ENCODE measurements around the gene WDPCP. TPM values are rescaled to one million over a fixed set of nuclear protein-coding genes. Genes with fewer than 3 reads are reported as not detected.

Gene WDPCP
- total RNA-seq, 2 donors from 2014 or later: 11.6 to 12.9 TPM

DNA sequence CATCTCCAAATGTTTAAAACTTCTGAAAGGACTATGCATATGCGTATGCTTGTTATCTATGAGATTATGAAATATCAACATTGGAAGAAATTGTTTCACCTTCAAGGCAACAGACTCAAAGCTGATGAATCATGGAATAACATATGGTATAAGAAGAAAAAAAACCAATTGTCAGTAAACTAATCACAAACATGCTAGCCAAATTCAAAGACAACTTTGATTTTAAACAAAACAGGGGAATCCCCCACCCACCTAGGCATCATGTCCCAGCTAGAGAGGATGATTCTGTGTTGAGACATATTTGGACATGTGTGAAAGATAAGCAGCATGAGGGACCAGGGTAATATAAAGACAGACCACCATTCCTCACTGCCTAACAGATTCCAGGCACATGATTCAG lies 147.7 kb downstream of the WDPCP start:
- Mint-ChIP-seq H3K4me1 (peaks cover 10% of the 10 kb centered on the region), H3K27ac (no peak overlapping the region), H3K36me3 (ENCODE audit: low read depth) (peaks cover 6% of the 10 kb centered on the region), H3K27me3 (no peaks in the 10 kb centered on the region), H3K4me3 (no peak overlapping the region)
- no peak for ATAC-seq
- no peaks in the 10 kb centered on the region for H3K9me3 ChIP-seq (ENCODE audit: control insufficient read depth, low read length, poor library complexity, severe bottlenecking)
- DNase-seq: no peak

GRCh38 chr2:63438181-63438580 lies 150.1 kb downstream of the WDPCP start:
- Mint-ChIP-seq H3K4me3 (no peak overlapping the region), H3K27ac (no peak overlapping the region), H3K36me3 (ENCODE audit: low read depth) (no peaks in the 10 kb centered on the region), H3K27me3 (no peaks in the 10 kb centered on the region), H3K4me1 (no peaks in the 10 kb centered on the region)
- DNase-seq: no peak
- H3K9me3 ChIP-seq (ENCODE audit: control insufficient read depth, low read length, poor library complexity, severe bottlenecking): no peaks in the 10 kb centered on the region
- no peak for ATAC-seq

DNA sequence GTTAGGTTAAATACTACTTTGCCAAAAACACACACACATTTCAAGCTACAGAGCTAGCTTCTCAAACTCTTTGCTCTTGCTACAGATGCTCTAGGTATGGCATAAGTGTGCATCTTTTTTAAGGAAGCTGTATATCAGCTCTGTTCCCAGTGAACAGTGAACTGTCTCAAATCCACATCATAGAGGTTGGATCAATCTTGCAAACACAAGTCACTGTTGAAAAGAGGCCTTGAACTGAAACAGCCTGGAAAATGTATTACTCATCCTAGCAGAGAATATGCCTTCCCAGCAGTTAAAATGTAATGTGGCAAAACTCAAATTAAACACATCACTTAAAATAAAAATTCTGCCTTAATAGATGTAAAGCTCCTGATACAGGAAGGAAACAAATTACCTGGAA lies 151.8 kb downstream of the WDPCP start:
- Mint-ChIP-seq H3K4me1 (no peaks in the 10 kb centered on the region), H3K36me3 (ENCODE audit: low read depth) (no peaks in the 10 kb centered on the region), H3K4me3 (no peak overlapping the region), H3K27ac (no peak overlapping the region), H3K27me3 (no peaks in the 10 kb centered on the region)
- DNase-seq: no peak
- no peak for ATAC-seq
- H3K9me3 ChIP-seq (ENCODE audit: control insufficient read depth, low read length, poor library complexity, severe bottlenecking): no peaks in the 10 kb centered on the region

DNA sequence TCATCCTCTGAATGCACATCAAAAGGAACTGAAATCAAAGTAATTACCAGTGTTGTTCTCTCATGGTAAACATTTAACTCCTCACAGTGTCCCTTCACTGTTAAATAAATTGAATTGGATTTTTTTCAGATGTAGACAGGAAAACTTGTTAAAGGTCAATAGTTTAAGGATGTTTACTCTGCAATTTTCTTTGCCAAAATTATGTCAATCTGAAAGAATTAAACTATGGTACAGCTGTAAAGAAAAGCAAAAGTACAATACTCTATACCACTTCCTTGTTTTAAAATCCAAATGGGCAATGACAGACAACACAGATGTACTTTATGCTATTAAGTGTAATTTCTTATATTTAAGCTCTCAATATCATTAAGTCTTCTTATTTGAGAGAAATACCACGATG lies 153.2 kb downstream of the WDPCP start:
- Mint-ChIP-seq H3K4me3 (no peak overlapping the region), H3K27me3 (no peaks in the 10 kb centered on the region), H3K4me1 (no peaks in the 10 kb centered on the region), H3K27ac (no peak overlapping the region), H3K36me3 (ENCODE audit: low read depth) (no peaks in the 10 kb centered on the region)
- ATAC-seq: no peak
- DNase-seq: no peak
- no peaks in the 10 kb centered on the region for H3K9me3 ChIP-seq (ENCODE audit: control insufficient read depth, low read length, poor library complexity, severe bottlenecking)

GRCh38 chr2:63434024-63435001 lies 154.0 kb downstream of the WDPCP start:
- Mint-ChIP-seq H3K4me1 (no peaks in the 10 kb centered on the region), H3K27me3 (no peaks in the 10 kb centered on the region), H3K36me3 (ENCODE audit: low read depth) (no peaks in the 10 kb centered on the region), H3K4me3 (no peak overlapping the region), H3K27ac (no peak overlapping the region)
- H3K9me3 ChIP-seq (ENCODE audit: control insufficient read depth, low read length, poor library complexity, severe bottlenecking): no peaks in the 10 kb centered on the region
- ATAC-seq: no peak
- DNase-seq: no peak

DNA sequence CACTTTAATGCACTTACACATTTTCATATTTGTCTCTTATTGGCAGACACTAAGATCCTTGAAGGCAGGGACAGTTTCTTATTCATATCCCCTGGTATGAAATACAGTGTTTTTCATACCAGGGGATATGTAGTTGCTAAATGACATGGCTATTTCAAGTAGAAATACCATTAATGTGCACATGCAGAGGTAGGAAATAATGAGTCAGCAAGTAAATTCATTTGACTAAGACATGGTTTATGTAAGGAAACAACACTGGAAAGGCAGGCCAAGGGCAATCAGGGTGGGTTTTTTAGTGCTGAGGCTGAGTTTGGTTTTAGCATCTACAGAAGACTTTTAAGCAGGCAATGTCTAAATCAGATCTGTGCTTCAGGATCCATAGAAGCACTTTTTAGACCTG lies 155.9 kb downstream of the WDPCP start:
- Mint-ChIP-seq H3K27ac (no peak overlapping the region), H3K4me1 (no peaks in the 10 kb centered on the region), H3K27me3 (no peaks in the 10 kb centered on the region), H3K36me3 (ENCODE audit: low read depth) (no peaks in the 10 kb centered on the region), H3K4me3 (no peak overlapping the region)
- DNase-seq (no peak), ATAC-seq (no peak)
- no peaks in the 10 kb centered on the region for H3K9me3 ChIP-seq (ENCODE audit: control insufficient read depth, low read length, poor library complexity, severe bottlenecking)

GRCh38 chr2:63425606-63426005 lies 162.7 kb downstream of the WDPCP start:
- H3K9me3 ChIP-seq (ENCODE audit: control insufficient read depth, low read length, poor library complexity, severe bottlenecking): no peaks in the 10 kb centered on the region
- Mint-ChIP-seq H3K27me3 (no peaks in the 10 kb centered on the region), H3K36me3 (ENCODE audit: low read depth) (peaks cover 3% of the 10 kb centered on the region), H3K27ac (no peak overlapping the region), H3K4me3 (no peak overlapping the region), H3K4me1 (peaks cover 6% of the 10 kb centered on the region)
- no peak for DNase-seq
- ATAC-seq: no peak

DNA sequence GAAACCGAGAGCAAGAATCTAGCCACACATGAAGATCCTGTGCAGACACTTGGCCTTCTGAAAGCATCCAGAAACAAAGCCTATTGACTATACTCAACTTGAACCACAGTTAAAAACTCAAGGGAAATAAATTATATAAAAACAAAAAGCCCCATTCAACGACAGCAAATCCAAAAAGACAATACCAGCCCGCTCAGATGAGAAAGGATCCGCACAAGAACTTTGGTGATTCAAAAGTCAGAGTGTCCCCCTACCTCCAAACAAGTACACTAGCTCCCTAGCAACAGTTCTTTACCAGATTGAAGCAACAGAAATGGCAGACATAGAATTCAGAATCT lies 163.2 kb downstream of the WDPCP start:
- H3K36me3 Mint-ChIP-seq (ENCODE audit: low read depth): peaks cover 3% of the 10 kb centered on the region
- DNase-seq (no peak), ATAC-seq (no peak)
- no peak overlapping the region for H3K27ac Mint-ChIP-seq
- H3K9me3 ChIP-seq (ENCODE audit: control insufficient read depth, low read length, poor library complexity, severe bottlenecking): no peaks in the 10 kb centered on the region
- H3K27me3 Mint-ChIP-seq: no peaks in the 10 kb centered on the region
- peaks cover 6% of the 10 kb centered on the region for H3K4me1 Mint-ChIP-seq
- H3K4me3 Mint-ChIP-seq: no peak overlapping the region

DNA sequence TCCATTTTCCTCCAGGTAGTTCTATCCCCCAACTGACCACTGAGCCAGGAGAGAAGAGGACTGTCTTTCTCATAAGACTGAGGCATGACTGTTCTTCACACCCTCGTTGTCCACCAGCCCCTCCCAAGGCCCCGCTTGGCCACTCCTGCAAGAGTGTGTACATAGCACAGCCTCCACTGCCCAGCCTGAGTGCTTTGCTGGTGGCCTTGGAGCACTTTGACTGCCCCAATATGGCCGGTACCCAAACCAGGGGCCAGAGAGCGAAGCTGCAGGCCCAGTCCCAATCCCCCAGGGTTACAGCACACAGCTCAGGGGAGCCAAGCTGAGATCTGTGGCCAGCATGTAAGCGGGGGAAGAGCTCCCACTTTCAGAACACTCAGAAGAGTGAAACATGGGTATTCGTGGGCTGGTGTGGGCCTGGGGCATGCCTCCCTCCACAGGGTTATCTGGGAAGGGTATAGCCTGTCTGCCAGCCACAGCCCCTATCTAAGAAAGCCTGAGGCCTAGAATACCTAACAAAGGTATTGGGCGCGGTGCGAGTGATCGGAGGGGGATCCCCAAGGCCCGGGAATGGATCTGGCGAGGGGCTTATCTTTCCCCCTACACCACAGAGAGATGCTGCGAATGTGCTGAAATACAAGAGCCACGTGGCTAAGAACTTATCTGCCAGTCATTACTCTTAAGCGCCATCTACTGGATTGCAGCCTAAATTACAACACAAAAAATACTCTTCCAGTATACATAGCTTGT lies 163.8 kb downstream of the WDPCP start:
- DNase-seq (peak in 1 of 3 donors; percentile 4), ATAC-seq (peak; percentile 68)

DNA sequence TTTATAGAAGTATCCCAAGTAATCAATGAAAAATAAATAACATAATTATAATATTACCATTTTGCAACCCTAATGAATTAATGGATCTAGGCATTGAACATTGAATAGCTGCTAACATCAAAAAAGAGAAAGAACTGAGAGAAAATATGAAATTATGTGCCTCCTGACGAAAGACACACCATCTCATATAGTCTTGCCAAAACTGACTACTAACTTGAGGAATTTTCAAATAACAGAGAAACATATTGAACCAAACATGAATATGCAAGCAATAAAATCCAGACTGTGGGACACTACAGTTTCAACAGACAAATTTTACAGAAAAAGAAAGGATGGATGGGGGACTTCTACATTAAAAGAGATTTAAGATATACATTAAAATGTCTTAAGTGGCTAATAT lies 165.7 kb downstream of the WDPCP start:
- no peak overlapping the region for H3K27ac Mint-ChIP-seq
- H3K36me3 Mint-ChIP-seq (ENCODE audit: low read depth): peaks cover 6% of the 10 kb centered on the region
- ATAC-seq (no peak), DNase-seq (no peak)
- H3K27me3 Mint-ChIP-seq: no peaks in the 10 kb centered on the region
- no peak overlapping the region for H3K4me3 Mint-ChIP-seq
- no peaks in the 10 kb centered on the region for H3K9me3 ChIP-seq (ENCODE audit: control insufficient read depth, low read length, poor library complexity, severe bottlenecking)
- peaks cover 6% of the 10 kb centered on the region for H3K4me1 Mint-ChIP-seq

More for the DNA sequence above, 163.8 kb downstream of the WDPCP start:
- Mint-ChIP-seq H3K27ac (no peak overlapping the region), H3K36me3 (ENCODE audit: low read depth) (peaks cover 3% of the 10 kb centered on the region), H3K4me1 (peaks cover 6% of the 10 kb centered on the region), H3K27me3 (no peaks in the 10 kb centered on the region), H3K4me3 (no peak overlapping the region)
- H3K9me3 ChIP-seq (ENCODE audit: control insufficient read depth, low read length, poor library complexity, severe bottlenecking): no peaks in the 10 kb centered on the region

DNA sequence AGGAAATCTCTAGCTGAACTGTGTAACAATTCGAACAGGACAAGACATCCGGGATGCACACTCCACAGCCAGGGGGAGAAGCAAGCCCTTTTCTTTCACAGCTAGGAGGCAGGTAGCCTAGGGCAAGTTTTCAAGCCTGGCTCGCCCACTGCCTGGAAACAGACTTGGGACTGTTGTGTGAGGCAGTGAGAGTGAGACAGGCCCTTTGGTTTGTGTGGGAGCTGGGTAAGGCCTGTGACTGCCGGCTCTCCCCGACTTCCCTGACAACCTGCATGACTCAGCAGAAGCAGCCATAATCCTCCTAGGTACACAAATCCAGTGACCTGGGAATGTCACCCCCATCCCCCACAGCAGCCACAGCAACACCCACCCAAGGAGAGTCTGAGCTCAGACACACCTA lies 179.7 kb downstream of the WDPCP start:
- Mint-ChIP-seq H3K4me3 (no peak overlapping the region), H3K27me3 (no peaks in the 10 kb centered on the region), H3K4me1 (no peaks in the 10 kb centered on the region), H3K27ac (no peak overlapping the region), H3K36me3 (ENCODE audit: low read depth) (no peaks in the 10 kb centered on the region)
- H3K9me3 ChIP-seq (ENCODE audit: control insufficient read depth, low read length, poor library complexity, severe bottlenecking): no peaks in the 10 kb centered on the region
- ATAC-seq (no peak), DNase-seq (no peak)

GRCh38 chr2:63406641-63407040 lies 181.6 kb downstream of the WDPCP start:
- H3K27me3 Mint-ChIP-seq: no peaks in the 10 kb centered on the region
- no peaks in the 10 kb centered on the region for H3K9me3 ChIP-seq (ENCODE audit: control insufficient read depth, low read length, poor library complexity, severe bottlenecking)
- no peak overlapping the region for H3K4me3 Mint-ChIP-seq
- H3K27ac Mint-ChIP-seq: no peak overlapping the region
- DNase-seq (no peak), ATAC-seq (no peak)
- H3K4me1 Mint-ChIP-seq: no peaks in the 10 kb centered on the region
- peaks cover 8% of the 10 kb centered on the region for H3K36me3 Mint-ChIP-seq (ENCODE audit: low read depth)

DNA sequence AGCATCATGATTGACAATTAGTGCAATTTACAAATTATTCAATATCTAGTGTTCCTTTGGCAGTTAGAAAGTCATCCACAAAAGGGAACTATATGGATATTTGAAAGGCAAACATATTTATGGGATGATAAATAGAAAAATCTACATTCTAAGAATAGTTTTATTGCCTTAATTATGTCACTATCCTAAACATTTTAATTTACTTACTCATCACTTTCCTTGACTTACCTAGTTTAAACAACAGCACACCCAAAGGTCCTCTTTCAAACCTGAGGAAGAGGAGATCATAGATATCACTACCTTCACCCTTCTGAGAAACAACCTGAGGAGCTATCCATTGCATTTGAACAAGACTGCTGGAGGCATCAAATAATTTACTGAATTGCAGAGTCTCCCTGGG lies 184.5 kb downstream of the WDPCP start:
- no peaks in the 10 kb centered on the region for H3K9me3 ChIP-seq (ENCODE audit: control insufficient read depth, low read length, poor library complexity, severe bottlenecking)
- H3K27ac Mint-ChIP-seq: no peak overlapping the region
- H3K27me3 Mint-ChIP-seq: no peaks in the 10 kb centered on the region
- ATAC-seq (no peak), DNase-seq (no peak)
- H3K4me1 Mint-ChIP-seq: no peaks in the 10 kb centered on the region
- H3K36me3 Mint-ChIP-seq (ENCODE audit: low read depth): peaks cover 8% of the 10 kb centered on the region
- H3K4me3 Mint-ChIP-seq: no peak overlapping the region

Measured in T-helper 17 cell (primary cell).